ENCODE measurements around the gene CCDC92B.

Gene CCDC92B

DNA sequence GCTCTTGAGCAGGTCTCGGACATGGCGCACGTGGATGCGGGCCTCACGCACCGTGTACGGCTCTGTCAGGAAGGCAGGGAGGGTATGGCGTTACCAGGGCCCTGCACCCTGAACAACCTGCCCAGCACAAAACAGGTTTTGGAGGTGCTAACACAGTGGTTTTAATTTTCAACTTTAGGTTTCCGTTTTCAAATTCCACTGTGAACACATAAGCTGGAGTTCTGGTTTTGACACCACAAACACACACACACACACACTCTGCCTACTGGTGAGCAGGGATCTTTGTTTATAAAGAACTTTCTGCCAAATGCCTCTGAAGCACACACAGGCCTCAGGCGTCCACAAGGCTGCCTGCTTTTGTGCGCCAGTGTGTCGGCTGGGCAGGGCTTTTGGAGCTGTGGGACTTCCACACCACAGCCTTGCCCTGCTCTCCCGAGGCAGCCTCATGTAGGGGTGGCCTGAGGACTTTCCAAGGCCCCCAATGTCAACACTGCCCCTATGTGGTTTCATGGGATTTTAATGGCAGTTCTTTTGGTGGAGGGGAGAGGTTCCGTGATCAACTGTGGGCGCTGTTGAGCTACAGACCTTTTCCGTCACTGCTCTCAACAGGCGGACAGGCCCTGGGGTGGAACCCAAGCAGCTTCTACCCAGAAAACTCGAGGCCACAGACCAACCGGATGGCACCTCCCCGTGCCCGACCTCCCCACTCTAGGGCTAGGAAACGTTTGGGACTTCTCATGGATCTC, 47.3 kb downstream of the CCDC92B start:
- Histone ChIP-seq H4K20me1 (ENCODE audit: insufficient read depth, low read length) (no peaks in the 10 kb centered on the region), H3K36me3 (ENCODE audit: insufficient read depth, low read length) (peaks cover 79% of the 10 kb centered on the region), H3K27ac (ENCODE audit: low read depth, low read length, poor library complexity, severe bottlenecking) (no peak overlapping the region)

DNA sequence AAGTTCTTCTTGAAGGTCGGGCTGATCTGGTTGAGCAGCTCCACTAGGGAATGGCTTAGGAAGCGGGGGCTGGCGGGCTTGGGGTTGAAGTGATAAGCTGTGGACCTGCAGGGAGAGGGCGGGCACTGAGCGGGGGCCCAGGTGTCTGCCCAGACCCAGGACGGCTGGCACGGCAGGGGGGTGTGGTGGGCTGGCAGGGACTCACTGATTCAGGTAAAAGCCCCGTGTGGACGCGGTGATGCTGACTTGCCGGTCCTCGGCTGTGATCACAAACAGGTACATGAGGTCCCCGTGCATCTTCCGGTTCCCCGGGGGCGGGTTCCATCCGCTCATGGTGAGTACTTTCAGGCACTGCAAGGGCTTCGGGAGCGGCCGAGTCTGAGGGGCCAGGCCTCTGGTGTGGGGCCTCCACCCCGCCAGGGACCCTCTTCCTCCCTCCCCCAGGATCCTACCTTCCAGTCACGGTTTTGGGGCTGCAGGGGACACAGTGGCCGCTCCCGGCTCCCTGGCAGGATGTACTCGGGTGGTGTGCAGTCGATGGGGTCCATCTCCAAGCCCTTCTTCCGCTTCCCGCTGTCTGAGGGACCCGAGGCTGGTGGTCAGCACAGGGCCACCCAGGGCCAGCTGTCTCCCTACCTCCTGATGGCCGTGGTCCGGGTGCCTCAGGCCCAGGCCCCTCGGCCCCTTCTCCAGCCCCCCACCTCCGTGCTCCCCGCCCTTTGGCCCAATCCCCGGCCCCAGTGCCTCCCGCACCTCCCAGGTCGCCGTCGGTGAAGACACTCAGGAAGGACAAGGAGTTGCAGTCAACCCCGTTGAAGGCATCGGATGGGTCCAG, 48.1 kb downstream of the CCDC92B start:
- TF ChIP-seq, protein P1, sequence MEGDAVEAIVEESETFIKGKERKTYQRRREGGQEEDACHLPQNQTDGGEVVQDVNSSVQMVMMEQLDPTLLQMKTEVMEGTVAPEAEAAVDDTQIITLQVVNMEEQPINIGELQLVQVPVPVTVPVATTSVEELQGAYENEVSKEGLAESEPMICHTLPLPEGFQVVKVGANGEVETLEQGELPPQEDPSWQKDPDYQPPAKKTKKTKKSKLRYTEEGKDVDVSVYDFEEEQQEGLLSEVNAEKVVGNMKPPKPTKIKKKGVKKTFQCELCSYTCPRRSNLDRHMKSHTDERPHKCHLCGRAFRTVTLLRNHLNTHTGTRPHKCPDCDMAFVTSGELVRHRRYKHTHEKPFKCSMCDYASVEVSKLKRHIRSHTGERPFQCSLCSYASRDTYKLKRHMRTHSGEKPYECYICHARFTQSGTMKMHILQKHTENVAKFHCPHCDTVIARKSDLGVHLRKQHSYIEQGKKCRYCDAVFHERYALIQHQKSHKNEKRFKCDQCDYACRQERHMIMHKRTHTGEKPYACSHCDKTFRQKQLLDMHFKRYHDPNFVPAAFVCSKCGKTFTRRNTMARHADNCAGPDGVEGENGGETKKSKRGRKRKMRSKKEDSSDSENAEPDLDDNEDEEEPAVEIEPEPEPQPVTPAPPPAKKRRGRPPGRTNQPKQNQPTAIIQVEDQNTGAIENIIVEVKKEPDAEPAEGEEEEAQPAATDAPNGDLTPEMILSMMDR (IDR thresholded peaks at IDR 0.05; ENCODE audit: low read length), result no peak
- TF ChIP-seq EZH2 (IDR thresholded peaks at IDR 0.05; ENCODE audit: borderline replicate concordance, low read length), result no peak
- no peaks in the 10 kb centered on the region for H3K4me1 ChIP-seq (ENCODE audit: insufficient read depth, low read length, severe bottlenecking)
- no peak overlapping the region for H2AFZ ChIP-seq (ENCODE audit: low read length)
- H4K20me1 ChIP-seq (ENCODE audit: insufficient read depth, low read length), result no peaks in the 10 kb centered on the region
- H3K27me3 ChIP-seq (ENCODE audit: insufficient read depth, low read length), result no peaks in the 10 kb centered on the region
- no peak overlapping the region for H3K27ac ChIP-seq (ENCODE audit: low read depth, low read length, poor library complexity, severe bottlenecking)
- H3F3A ChIP-seq (ENCODE audit: insufficient read depth, low read length), result no peaks in the 10 kb centered on the region
- H3K4me3 ChIP-seq (ENCODE audit: low read depth, low read length, poor library complexity, severe bottlenecking), result no peak overlapping the region
- H3K36me3 ChIP-seq (ENCODE audit: insufficient read depth, low read length), result peaks cover 80% of the 10 kb centered on the region
- no peaks in the 10 kb centered on the region for H3K9me2 ChIP-seq (ENCODE audit: low read depth, low read length)
- H3K4me2 ChIP-seq (ENCODE audit: low read length), result no peak overlapping the region
- H3K9me3 ChIP-seq (ENCODE audit: low read length), result no peaks in the 10 kb centered on the region
- peaks cover 13% of the 10 kb centered on the region; the same call in 1 of the 2 replicates for H3K79me2 ChIP-seq (ENCODE audit: insufficient read depth, low read length)
- H3K9ac ChIP-seq (ENCODE audit: low read length), result no peak overlapping the region

More for the DNA sequence above, 47.3 kb downstream of the CCDC92B start:
- Histone ChIP-seq H3K79me2 (ENCODE audit: insufficient read depth, low read length) (peaks cover 20% of the 10 kb centered on the region), H3K27me3 (ENCODE audit: insufficient read depth, low read length) (no peaks in the 10 kb centered on the region), H3F3A (ENCODE audit: insufficient read depth, low read length) (no peaks in the 10 kb centered on the region), H3K9me2 (ENCODE audit: low read depth, low read length) (no peaks in the 10 kb centered on the region), H3K9me3 (ENCODE audit: low read length) (no peaks in the 10 kb centered on the region), H3K9ac (ENCODE audit: low read length) (no peak overlapping the region), H3K4me1 (ENCODE audit: insufficient read depth, low read length, severe bottlenecking) (no peaks in the 10 kb centered on the region), H2AFZ (ENCODE audit: low read length) (no peak overlapping the region), H3K4me3 (ENCODE audit: low read depth, low read length, poor library complexity, severe bottlenecking) (no peak overlapping the region), H3K4me2 (ENCODE audit: low read length) (no peak overlapping the region)
- TF ChIP-seq, protein P1 (IDR thresholded peaks at IDR 0.05; ENCODE audit: low read length), result no peak; the same call in 1 of the 2 replicates
- no peak for TF ChIP-seq EZH2 (IDR thresholded peaks at IDR 0.05; ENCODE audit: borderline replicate concordance, low read length)

DNA sequence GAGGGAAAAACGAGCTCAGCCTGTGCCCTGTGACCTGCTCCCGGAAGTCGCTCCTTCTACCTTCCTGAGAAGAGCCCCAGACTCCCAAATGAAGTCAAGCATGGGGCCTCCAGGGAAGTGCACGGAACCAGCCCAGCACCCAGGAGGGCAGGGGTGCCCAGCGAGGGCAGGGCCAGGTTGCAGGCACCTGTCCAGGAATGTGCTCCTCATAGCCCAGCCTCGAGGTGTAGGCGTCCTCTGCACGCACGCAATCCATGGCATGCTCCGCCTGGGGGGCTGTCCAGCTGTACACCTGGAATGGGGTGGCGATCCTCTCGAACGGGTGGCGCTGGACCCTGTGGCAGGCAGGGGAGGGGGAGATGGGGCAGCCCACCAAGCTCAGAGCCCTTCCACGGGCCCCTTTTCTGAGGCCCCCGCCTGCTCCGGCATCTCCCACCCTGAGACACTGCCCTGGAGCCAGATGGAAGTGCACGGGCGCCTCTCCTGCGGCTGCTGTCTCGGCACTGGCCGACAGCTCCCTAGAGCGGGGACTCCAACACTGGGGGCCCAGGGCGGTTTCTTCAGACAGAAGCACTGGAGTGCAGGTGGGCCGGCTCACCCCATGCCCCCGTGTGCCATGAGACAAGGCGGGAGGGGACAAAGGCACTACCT, 48.8 kb downstream of the CCDC92B start:
- Histone ChIP-seq H3K4me2 (ENCODE audit: low read length) (no peak overlapping the region), H3K9me2 (ENCODE audit: low read depth, low read length) (no peaks in the 10 kb centered on the region), H3K27me3 (ENCODE audit: insufficient read depth, low read length) (no peaks in the 10 kb centered on the region), H4K20me1 (ENCODE audit: insufficient read depth, low read length) (no peaks in the 10 kb centered on the region), H2AFZ (ENCODE audit: low read length) (no peak overlapping the region), H3F3A (ENCODE audit: insufficient read depth, low read length) (no peaks in the 10 kb centered on the region), H3K4me3 (ENCODE audit: low read depth, low read length, poor library complexity, severe bottlenecking) (no peak overlapping the region), H3K27ac (ENCODE audit: low read depth, low read length, poor library complexity, severe bottlenecking) (no peak overlapping the region), H3K36me3 (ENCODE audit: insufficient read depth, low read length) (peaks cover 87% of the 10 kb centered on the region), H3K79me2 (ENCODE audit: insufficient read depth, low read length) (peaks cover 5% of the 10 kb centered on the region; the same call in 1 of the 2 replicates), H3K9ac (ENCODE audit: low read length) (no peak overlapping the region), H3K4me1 (ENCODE audit: insufficient read depth, low read length, severe bottlenecking) (no peaks in the 10 kb centered on the region), H3K9me3 (ENCODE audit: low read length) (no peaks in the 10 kb centered on the region)
- TF ChIP-seq, protein P1 (IDR thresholded peaks at IDR 0.05; ENCODE audit: low read length), result no peak
- no peak for TF ChIP-seq EZH2 (IDR thresholded peaks at IDR 0.05; ENCODE audit: borderline replicate concordance, low read length)
